ENCODE data around the gene AGAP1.
A peak's percentile ranks its signal among the peaks of the same experiment; 100 is the strongest.

Gene AGAP1

GRCh38 chr2:235553291-235553690 lies 59.4 kb downstream of the AGAP1 start:
- DNase-seq: no peak

GRCh38 chr2:235553696-235554100 lies 59.9 kb downstream of the AGAP1 start:
- no peak for DNase-seq

GRCh38 chr2:235554385-235554784 lies 60.5 kb downstream of the AGAP1 start:
- DNase-seq: no peak

- DNase-seq: no peak
Measured at GRCh38 chr2:235554936-235555335, 61.1 kb downstream of the AGAP1 start.

- no peak for DNase-seq
Measured at GRCh38 chr2:235555371-235555770, 61.5 kb downstream of the AGAP1 start.

GRCh38 chr2:235556086-235556485 lies 62.2 kb downstream of the AGAP1 start:
- no peak for DNase-seq

GRCh38 chr2:235556901-235557300 lies 63.1 kb downstream of the AGAP1 start:
- DNase-seq: no peak

- DNase-seq: no peak
Measured at GRCh38 chr2:235557903-235558302, 64.1 kb downstream of the AGAP1 start.

GRCh38 chr2:235558572-235558971 lies 64.7 kb downstream of the AGAP1 start:
- no peak for DNase-seq

GRCh38 chr2:235560345-235560744 lies 66.5 kb downstream of the AGAP1 start:
- DNase-seq: no peak

GRCh38 chr2:235561450-235561849 lies 67.6 kb downstream of the AGAP1 start:
- DNase-seq: no peak

- DNase-seq: no peak
Measured at GRCh38 chr2:235562065-235562747, 68.4 kb downstream of the AGAP1 start.

GRCh38 chr2:235563056-235563910 lies 69.4 kb downstream of the AGAP1 start:
- no peak for DNase-seq

GRCh38 chr2:235564066-235564465 lies 70.2 kb downstream of the AGAP1 start:
- no peak for DNase-seq

- peak; percentile 35 for DNase-seq
Measured at GRCh38 chr2:235564884-235565530, 71.2 kb downstream of the AGAP1 start.

GRCh38 chr2:235566415-235566814 lies 72.6 kb downstream of the AGAP1 start:
- no peak for DNase-seq

- DNase-seq: no peak
Measured at GRCh38 chr2:235566931-235567495, 73.2 kb downstream of the AGAP1 start.

- no peak for DNase-seq
Measured at GRCh38 chr2:235567842-235568241, 74.0 kb downstream of the AGAP1 start.

GRCh38 chr2:235568431-235568830 lies 74.6 kb downstream of the AGAP1 start:
- no peak for DNase-seq

GRCh38 chr2:235569837-235570236 lies 76.0 kb downstream of the AGAP1 start:
- no peak for DNase-seq

- no peak for DNase-seq
Measured at GRCh38 chr2:235570256-235570655, 76.4 kb downstream of the AGAP1 start.

- DNase-seq: no peak
Measured at GRCh38 chr2:235570966-235571692, 77.3 kb downstream of the AGAP1 start.

- DNase-seq: no peak
Measured at GRCh38 chr2:235572592-235572991, 78.7 kb downstream of the AGAP1 start.
